Naive B cell (primary cell): ENCODE measurements around the gene SEC14L1. TPM values are rescaled to one million over a fixed set of nuclear protein-coding genes. Genes with fewer than 3 reads are reported as not detected.
A peak's percentile ranks its signal among the peaks of the same experiment; 100 is the strongest.
"Not testable (repeated sequence)": the region's sequence is repeated elsewhere in the genome, so short reads cannot be mapped to it uniquely, and the experiment has no call there.

Experiments
- ATAC-seq, 2 donors: fragments of 150-1000 bp; cut with Tn5 transposase; 2 replicates each; pipeline ENCODE4 v1.10.0; 2021; ENCODE audit warnings: low read depth in 2 of 2, mild to moderate bottlenecking in 2 of 2, moderate library complexity in 2 of 2
- DNase-seq: peaks from one replicate; pipeline ENCODE4 v3.0.0; 2022
- H3K27ac Mint-ChIP-seq, 6 donors: one replicate each; pipeline ENCODE4 v1.8.0; 2020 to 2022; ENCODE audit warnings: mild to moderate bottlenecking in 6 of 6, mixed read lengths in 6 of 6, moderate library complexity in 5 of 6, inconsistent platforms in 2 of 6
- H3K27me3 Mint-ChIP-seq, 3 donors: one replicate each; pipeline ENCODE4 v1.8.0; 2021 to 2022; ENCODE audit warnings: mixed read lengths in 3 of 3, mild to moderate bottlenecking in 1 of 3
- H3K36me3 Mint-ChIP-seq, 2 donors: one replicate each; pipeline ENCODE4 v1.8.0; 2020 to 2022; ENCODE audit warnings: mixed read lengths in 2 of 2, inconsistent platforms in 1 of 2, mild to moderate bottlenecking in 1 of 2
- H3K4me1 Mint-ChIP-seq, 3 donors: one replicate each; pipeline ENCODE4 v1.8.0; 2020 to 2022; ENCODE audit warnings: mixed read lengths in 3 of 3, inconsistent platforms in 1 of 3, mild to moderate bottlenecking in 1 of 3, moderate library complexity in 1 of 3
- H3K4me3 Mint-ChIP-seq, 8 donors: one replicate each; pipeline ENCODE4 v1.8.0; 2020 to 2022; ENCODE audit warnings: mild to moderate bottlenecking in 8 of 8, mixed read lengths in 8 of 8, moderate library complexity in 8 of 8, inconsistent platforms in 2 of 8
- H3K9me3 Mint-ChIP-seq, 7 donors: one replicate each; pipeline ENCODE4 v1.8.0; 2020 to 2022; ENCODE audit warnings: mixed read lengths in 7 of 7, mild to moderate bottlenecking in 5 of 7, inconsistent platforms in 2 of 7, moderate library complexity in 1 of 7
- polyA plus RNA-seq, 6 donors: library from polyadenylated mRNA; unstranded; fragments of 300-500 nt; fragmentation: Illumina TruSeq; gene quantifications; one replicate each; pipeline ENCODE4 v1.2.3, GENCODE V29; 2021; ENCODE audit warnings: low read depth in 6 of 6

SEC14L1 gene
- polyA plus RNA-seq, 6 donors from 2014 or later = 14.4 to 21.6 (median 17.4) TPM

DNA sequence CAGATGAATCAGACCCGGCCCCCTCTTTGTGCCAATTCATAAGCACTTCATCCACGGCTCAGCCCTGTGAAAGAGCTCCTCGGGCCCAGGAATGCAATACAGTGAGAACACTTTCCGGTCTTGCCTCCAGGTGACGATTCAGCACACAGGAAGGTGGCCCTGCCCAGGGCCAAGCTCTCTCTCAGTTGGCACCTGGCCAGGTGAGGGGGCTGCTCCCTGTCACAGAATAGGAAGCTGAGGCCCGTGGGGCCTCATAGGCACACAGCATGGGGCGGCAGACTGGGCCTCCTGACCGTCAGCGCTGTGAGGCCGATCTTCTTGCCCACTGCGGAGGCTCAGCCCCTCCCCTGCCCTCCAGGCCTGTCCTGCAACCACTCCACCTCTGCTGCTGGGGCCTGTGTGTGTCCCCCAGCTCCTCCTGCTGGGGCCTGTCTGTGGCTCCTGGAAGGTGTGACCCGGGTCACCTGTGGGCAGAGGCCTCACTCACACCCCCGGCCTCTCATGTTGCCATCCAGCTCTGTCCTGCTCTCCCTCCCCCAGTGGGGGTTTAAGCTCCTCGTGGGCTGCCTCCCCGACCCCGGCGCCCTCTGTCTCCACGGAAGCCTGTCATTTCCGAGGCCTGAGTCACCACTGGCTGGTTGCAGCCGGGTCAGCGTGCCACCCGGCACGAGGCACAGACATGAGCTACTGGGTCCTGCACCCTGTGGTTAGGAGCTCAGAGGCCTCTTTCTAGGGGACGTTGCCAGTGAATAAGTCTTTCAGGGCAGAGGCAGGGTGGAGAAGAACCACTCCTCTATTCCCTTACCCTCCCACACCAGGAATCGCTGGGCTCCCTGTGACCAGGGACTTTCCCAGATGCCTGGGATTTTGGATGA lies 114.4 kb downstream of the SEC14L1 start:
- ATAC-seq = no peak
- H3K9me3 Mint-ChIP-seq = no peaks in the 10 kb centered on the region
- H3K36me3 Mint-ChIP-seq = no peaks in the 10 kb centered on the region
- peaks cover 0 to 7% (median 0%) of the 10 kb centered on the region in 3 donors for H3K4me1 Mint-ChIP-seq
- H3K4me3 Mint-ChIP-seq = no peak overlapping the region
- DNase-seq = no peak
- peaks cover 6 to 40% (median 18%) of the 10 kb centered on the region in 3 donors for H3K27me3 Mint-ChIP-seq
- H3K27ac Mint-ChIP-seq = no peak overlapping the region

DNA sequence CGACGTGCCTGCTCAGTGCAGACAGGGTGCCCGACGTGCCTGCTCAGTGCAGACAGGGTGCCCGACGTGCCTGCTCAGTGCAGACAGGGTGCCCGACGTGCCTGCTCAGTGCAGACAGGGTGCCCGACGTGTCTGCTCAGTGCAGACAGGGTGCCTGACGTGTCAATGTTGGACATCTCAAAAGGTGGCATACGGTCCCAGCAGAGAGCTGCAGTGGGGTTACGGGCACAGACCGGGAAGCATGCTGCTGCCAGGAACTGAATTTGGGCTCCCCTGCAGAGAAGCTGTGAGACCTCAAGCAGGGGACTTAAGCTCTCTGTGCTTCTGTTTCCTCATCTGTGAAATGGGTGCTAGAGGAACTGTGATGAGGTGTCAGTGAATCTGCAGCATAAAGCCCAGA lies 115.2 kb downstream of the SEC14L1 start:
- H3K4me3 Mint-ChIP-seq, H3K27ac Mint-ChIP-seq, H3K9me3 Mint-ChIP-seq: not testable (repeated sequence)

DNA sequence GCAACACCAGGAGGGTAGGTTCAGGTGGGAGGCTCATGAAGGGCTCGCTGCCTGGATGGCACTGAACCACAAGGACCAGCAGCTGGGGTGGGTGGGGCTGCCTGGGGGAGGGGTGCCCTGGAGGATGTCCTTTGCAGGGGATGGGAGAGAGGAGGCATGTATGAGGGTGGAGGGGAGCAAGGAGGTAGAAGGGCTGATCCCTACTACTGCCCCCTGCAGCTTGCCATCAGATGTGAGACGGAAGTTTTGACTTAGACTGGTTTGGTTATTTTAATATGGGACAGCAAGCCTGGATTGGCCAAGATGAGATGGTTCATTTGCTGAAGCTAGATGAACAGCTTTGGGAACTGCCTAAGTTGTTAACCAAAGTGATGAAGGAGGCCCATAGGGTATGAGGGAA lies 115.9 kb downstream of the SEC14L1 start:
- ATAC-seq = no peak
- no peaks in the 10 kb centered on the region for H3K36me3 Mint-ChIP-seq
- no peak overlapping the region for H3K27ac Mint-ChIP-seq

More for the DNA sequence above, 115.2 kb downstream of the SEC14L1 start:
- not testable (repeated sequence) for H3K36me3 Mint-ChIP-seq, DNase-seq, ATAC-seq, H3K4me1 Mint-ChIP-seq
- H3K27me3 Mint-ChIP-seq = peaks cover 6 to 40% (median 18%) of the 10 kb centered on the region in 3 donors

DNA sequence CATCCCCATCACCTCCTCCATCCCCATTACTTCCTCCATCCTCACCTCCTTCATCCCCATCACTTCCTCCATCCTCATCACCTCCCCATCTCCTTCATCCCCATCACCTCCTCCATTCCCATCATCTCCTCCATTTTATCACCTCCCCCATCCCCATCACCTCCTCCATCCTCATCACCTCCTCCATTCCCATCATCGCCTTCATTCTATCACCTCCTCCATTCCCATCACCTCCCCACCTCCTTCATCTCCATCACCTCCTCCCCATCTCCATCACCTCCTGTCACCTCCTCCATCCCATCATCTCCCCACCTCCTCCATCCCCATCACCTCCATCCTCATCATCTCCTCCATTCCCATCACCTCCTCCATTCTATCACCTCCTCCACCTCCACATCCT lies 116.4 kb downstream of the SEC14L1 start:
- peak overlapping the region in 1 of 6 donors; percentile 61 for H3K27ac Mint-ChIP-seq

More for the DNA sequence above, 115.9 kb downstream of the SEC14L1 start:
- no peak for DNase-seq
- Mint-ChIP-seq H3K9me3 (no peaks in the 10 kb centered on the region), H3K4me3 (peak overlapping the region in 1 of 8 donors; percentile 12), H3K4me1 (peaks cover 0 to 7% (median 0%) of the 10 kb centered on the region in 3 donors), H3K27me3 (peaks cover 5 to 41% (median 18%) of the 10 kb centered on the region in 3 donors)

DNA sequence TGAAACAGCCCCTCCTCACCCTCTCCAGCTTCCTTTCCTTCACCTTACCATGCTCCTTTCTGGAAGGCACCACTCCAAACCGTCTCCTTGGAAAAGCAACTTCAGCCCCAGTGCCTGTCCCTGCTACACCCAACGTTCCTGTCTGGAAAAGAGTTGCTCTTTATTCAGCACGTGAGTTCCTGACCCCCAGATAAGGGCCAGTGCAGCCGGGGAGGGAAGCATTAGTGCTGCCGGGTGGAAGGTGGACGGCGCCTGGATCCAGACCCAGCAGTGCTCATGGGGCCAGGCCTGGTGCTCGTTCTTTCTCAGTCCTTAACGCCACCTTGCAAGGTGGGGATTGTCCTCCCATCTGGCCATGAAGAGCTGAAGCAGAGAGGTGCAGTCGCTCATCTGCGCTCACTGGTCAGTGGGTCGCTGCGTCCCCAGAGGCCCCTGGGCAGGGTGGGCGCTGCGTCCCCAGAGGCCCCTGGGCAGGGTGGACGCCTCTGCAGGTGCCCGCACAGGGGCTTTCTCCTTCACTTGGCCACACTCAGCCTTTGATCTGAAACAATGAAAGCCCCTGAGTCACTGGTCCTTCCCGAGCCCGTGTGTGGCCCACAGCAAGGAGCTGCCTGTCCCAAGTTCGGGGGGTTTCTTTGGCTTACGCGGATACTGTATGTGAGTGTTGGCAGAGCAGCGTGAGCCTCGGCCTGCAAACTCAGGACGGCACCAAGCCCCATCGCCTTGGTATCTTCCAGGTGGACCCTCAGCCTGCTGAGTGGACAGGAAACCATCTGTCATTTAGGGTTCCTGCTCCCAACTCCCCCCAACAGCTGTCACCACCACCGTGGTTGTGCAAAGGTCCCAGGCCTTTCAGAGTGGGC lies 117.1 kb downstream of the SEC14L1 start:
- Mint-ChIP-seq H3K27me3 (peaks cover 3 to 35% (median 18%) of the 10 kb centered on the region in 3 donors), H3K9me3 (no peaks in the 10 kb centered on the region), H3K4me3 (no peak overlapping the region), H3K36me3 (no peaks in the 10 kb centered on the region), H3K4me1 (peaks cover 0 to 7% (median 0%) of the 10 kb centered on the region in 3 donors), H3K27ac (peak overlapping the region in 2 of 6 donors; percentile 28 to 61)
- DNase-seq = no peak
- no peak for ATAC-seq

More for the DNA sequence above, 116.4 kb downstream of the SEC14L1 start:
- Mint-ChIP-seq H3K4me1 (peaks cover 0 to 7% (median 0%) of the 10 kb centered on the region in 3 donors), H3K27me3 (peaks cover 3 to 39% (median 18%) of the 10 kb centered on the region in 3 donors), H3K9me3 (no peaks in the 10 kb centered on the region), H3K4me3 (no peak overlapping the region), H3K36me3 (no peaks in the 10 kb centered on the region)
- ATAC-seq (no peak), DNase-seq (no peak)

- ATAC-seq (no peak), DNase-seq (no peak)
- Mint-ChIP-seq H3K4me3 (no peak overlapping the region), H3K27ac (no peak overlapping the region), H3K27me3 (peaks cover 3 to 35% (median 18%) of the 10 kb centered on the region in 3 donors), H3K9me3 (no peaks in the 10 kb centered on the region), H3K4me1 (peaks cover 0 to 7% (median 0%) of the 10 kb centered on the region in 3 donors), H3K36me3 (no peaks in the 10 kb centered on the region)
These were observed 117.9 kb downstream of the SEC14L1 start for GRCh38 chr17:77258638-77259037.

DNA sequence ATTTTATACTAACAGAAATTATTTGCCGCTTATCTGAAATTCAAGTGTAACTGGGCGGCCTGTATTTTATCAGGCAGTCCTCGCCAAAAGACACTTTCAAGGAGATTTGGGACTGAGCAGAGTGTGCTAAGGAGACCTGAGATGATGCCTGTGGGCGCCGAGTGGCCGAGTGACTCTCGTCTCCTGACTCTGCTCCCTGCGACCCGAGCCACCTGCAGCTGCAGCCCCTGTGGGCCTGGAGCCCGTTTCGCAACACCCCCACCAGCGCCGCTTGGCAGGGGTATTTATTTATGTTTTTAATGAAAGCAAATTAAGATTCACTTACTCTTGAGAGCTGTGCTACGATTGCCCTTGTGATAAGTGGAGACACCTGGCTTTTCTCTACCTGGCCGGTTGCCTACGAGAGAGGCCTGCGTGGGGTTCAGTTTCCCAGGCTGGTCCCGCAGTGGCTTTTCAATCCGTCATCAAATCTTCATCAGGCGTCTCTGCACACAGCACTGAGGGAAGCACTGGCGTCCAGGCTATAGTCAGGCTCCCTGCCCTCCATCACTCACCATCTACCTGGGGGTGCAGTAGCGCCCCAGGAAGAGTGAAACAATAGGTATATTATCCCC lies 124.0 kb downstream of the SEC14L1 start:
- DNase-seq = no peak
- Mint-ChIP-seq H3K9me3 (no peaks in the 10 kb centered on the region), H3K36me3 (no peaks in the 10 kb centered on the region), H3K4me3 (no peak overlapping the region), H3K4me1 (peaks cover 0 to 6% (median 0%) of the 10 kb centered on the region in 3 donors), H3K27ac (no peak overlapping the region), H3K27me3 (peaks cover 0 to 16% (median 6%) of the 10 kb centered on the region in 3 donors)
- no peak for ATAC-seq

- no peak for ATAC-seq
- H3K36me3 Mint-ChIP-seq = no peaks in the 10 kb centered on the region
- H3K4me3 Mint-ChIP-seq = no peak overlapping the region
These were observed 125.4 kb downstream of the SEC14L1 start for GRCh38 chr17:77266213-77266612.

More at GRCh38 chr17:77266213-77266612, 125.4 kb downstream of the SEC14L1 start:
- H3K27ac Mint-ChIP-seq = no peak overlapping the region
- peaks cover 0 to 4% (median 0%) of the 10 kb centered on the region in 7 donors for H3K9me3 Mint-ChIP-seq
- no peak for DNase-seq
- H3K27me3 Mint-ChIP-seq = peaks cover 0 to 14% (median 12%) of the 10 kb centered on the region in 3 donors
- peaks cover 0 to 6% (median 0%) of the 10 kb centered on the region in 3 donors for H3K4me1 Mint-ChIP-seq
